Spinal cord (tissue), 10 donors: Measurements from ENCODE around the gene TMTC3. TPM values are rescaled to one million over a fixed set of nuclear protein-coding genes. Genes with fewer than 3 reads are reported as not detected.

Experiments used
- DNase-seq, 6 donors: peaks; one replicate each; pipeline versions ENCODE4 v3.0.0 to v3.0.0-alpha.2; 2013 to 2015; ENCODE audit warnings: low spot score in 6 of 6, low read depth in 4 of 6
- H3K27ac ChIP-seq: one replicate; pipeline ENCODE4 v1.5.1; 2013; ENCODE audit warnings: low read depth, low read length, control low read depth
- H3K27me3 ChIP-seq: one replicate; pipeline ENCODE4 v1.6.1; 2013; ENCODE audit warnings: low read length; ENCODE audit not compliant: control insufficient read depth, insufficient read depth
- H3K36me3 ChIP-seq: one replicate; pipeline ENCODE4 v1.6.1; 2013; ENCODE audit warnings: low read length; ENCODE audit not compliant: control insufficient read depth, insufficient read depth
- H3K4me1 ChIP-seq: one replicate; pipeline ENCODE4 v1.6.1; 2013; ENCODE audit warnings: low read length; ENCODE audit not compliant: control insufficient read depth, insufficient read depth
- H3K4me3 ChIP-seq: one replicate; pipeline ENCODE4 v1.5.1; 2013; ENCODE audit warnings: low read depth, low read length, control low read depth
- H3K9me3 ChIP-seq: one replicate; pipeline ENCODE4 v1.6.1; 2013; ENCODE audit warnings: low read length; ENCODE audit not compliant: control insufficient read depth, insufficient read depth
- WGBS: methylation state at CpG from one replicate; pipeline ENCODE4 v1.1.5; 2013; ENCODE audit warnings: missing lambda C conversion rate; ENCODE audit not compliant: insufficient coverage; 5-methylcytosine and 5-hydroxymethylcytosine counted together
- polyA plus RNA-seq, 2 donors: library from polyadenylated mRNA; unstranded; fragments of 120-200 nt; gene quantifications; one replicate each; pipeline ENCODE4 v1.2.1, GENCODE V29; 2013; ENCODE audit not compliant: insufficient read length in 2 of 2
- total RNA-seq, 2 donors: library from RNA; depleted of rRNA in 1 of 2; stranded (reverse); fragments of 120-200 nt in 1 of 2; fragments of >200 nt in 1 of 2; gene quantifications; one replicate each; pipeline versions ENCODE4 v1.2.3 to v1.2.4, GENCODE V29; 2013 to 2014
- donor health status: healthy.

Gene TMTC3
- total and polyA plus RNA-seq, 4 donors, result 9.4 to 46.5 (median 22.2) TPM

DNA sequence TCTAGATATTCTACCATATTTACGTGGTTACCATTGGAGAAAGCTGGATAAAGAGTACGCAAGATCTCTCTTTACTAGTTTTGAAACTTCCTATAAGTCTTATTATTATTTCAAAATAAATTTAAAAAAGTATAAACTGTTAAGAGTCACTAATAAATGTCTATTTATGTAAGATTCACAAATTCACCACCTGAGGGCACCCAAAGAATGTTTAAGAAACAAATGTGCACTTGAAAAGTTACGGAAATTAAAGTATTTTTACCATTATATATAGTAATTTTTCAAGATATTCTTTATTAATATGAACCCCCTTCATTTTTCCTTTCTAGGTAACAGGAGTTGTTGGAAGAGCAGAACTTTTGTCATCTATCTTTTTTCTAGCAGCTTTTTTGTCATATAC, 11.9 kb downstream of the TMTC3 start:
- H3K4me3 ChIP-seq, result no peak overlapping the region
- H3K9me3 ChIP-seq, result no peaks in the 10 kb centered on the region
- DNase-seq, result peak in 5 of 6 donors; percentile 7 to 70 (median 19)
- no peaks in the 10 kb centered on the region for H3K4me1 ChIP-seq
- H3K27me3 ChIP-seq, result no peaks in the 10 kb centered on the region
- H3K36me3 ChIP-seq, result no peaks in the 10 kb centered on the region
- WGBS, result no CpG with 5 or more reads among the region's 3 CpGs
- H3K27ac ChIP-seq, result no peak overlapping the region

DNA sequence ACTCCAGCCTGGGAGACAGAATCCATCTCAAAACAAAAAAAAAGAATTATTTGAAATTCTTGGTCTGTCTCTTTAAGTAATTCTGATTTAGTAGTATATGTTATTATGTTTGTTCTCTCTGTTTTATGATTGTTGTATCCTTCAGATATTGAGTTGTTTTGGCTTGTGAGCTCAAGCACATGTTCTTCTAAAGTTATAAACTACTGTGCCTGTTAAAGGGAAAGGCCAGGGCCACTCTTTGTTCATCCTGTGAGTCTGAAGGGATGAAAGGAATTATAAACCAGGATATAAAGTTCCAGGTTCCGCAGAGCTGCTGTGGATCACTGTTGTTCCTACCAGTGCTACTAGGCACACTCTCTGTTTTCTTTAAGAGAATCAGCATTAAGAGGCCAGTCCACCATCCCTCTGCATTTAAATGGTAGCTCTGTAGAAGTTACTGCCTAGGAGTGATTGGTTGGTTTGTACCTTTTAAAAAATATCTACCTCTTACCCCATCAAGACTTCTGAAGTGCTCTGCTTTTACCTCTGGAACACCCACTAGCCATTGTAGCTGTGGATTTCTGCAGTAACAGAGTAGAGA, 14.1 kb downstream of the TMTC3 start:
- no peaks in the 10 kb centered on the region for H3K9me3 ChIP-seq
- DNase-seq, result no peak
- H3K4me3 ChIP-seq, result no peak overlapping the region
- H3K36me3 ChIP-seq, result no peaks in the 10 kb centered on the region
- WGBS, result 100% methylated on average over 1 of the region's 1 CpG
- H3K27ac ChIP-seq, result no peak overlapping the region
- H3K4me1 ChIP-seq, result no peaks in the 10 kb centered on the region
- no peaks in the 10 kb centered on the region for H3K27me3 ChIP-seq

DNA sequence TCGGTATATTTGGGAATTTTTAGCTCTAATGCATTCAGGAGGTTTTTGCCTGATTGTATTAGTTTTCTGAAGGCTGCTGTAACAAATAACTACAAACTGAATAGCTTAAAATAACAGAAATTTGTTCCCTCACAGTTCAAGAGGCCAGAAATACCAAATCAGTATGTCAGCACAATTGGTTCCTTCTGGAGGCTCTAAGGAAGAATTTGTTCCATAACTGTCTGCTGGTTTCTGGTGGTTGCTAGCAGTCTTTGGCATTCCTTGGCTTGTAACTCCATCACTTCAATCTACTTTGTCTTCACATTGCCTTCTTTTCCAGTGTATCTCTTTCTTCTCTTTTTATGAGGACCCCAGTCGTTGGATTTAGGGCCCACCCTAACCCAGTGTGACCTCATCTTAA, 21.3 kb downstream of the TMTC3 start:
- no peaks in the 10 kb centered on the region for H3K27me3 ChIP-seq
- H3K27ac ChIP-seq, result no peak overlapping the region
- H3K36me3 ChIP-seq, result peaks cover 10% of the 10 kb centered on the region
- H3K4me1 ChIP-seq, result no peaks in the 10 kb centered on the region
- no peaks in the 10 kb centered on the region for H3K9me3 ChIP-seq
- DNase-seq, result no peak
- WGBS, result no CpG with 5 or more reads among the region's 2 CpGs
- no peak overlapping the region for H3K4me3 ChIP-seq

DNA sequence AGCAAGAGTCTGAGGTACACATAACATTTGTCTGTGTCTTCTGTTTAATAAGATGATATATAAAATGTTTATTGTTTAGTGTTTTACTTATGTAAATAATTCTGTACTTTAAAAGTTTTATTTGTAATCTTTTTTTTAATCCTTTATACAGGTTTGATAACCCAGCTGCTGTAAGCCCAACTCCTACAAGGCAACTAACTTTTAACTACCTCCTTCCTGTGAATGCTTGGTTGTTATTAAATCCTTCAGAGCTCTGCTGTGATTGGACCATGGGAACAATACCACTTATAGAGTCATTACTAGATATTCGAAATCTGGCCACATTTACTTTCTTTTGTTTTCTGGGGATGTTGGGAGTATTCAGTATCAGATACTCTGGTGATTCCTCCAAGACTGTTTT, 24.1 kb downstream of the TMTC3 start:
- no CpG with 5 or more reads among the region's 1 CpG for WGBS

DNA sequence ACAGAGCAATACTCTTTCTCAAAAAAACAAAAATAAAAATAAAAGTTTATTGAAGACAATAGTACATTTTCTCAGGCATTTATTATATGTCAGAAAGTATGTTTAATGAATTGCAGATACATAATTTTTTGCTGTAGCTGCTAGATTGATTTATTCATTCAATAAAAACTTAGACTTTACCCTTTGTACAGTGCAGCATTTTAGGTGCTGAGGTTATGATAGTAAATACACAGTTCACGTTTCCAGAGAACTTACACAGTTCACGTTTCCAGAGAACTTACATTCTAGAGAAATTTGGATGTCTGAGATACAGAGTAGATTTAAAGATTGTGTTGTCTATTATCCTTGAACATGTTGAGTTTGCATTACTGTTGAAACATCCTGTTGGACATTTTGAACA, 25.3 kb downstream of the TMTC3 start:
- WGBS, result 92% methylated on average over 2 of the region's 2 CpGs
- H3K36me3 ChIP-seq, result peaks cover 10% of the 10 kb centered on the region

More for the DNA sequence above, 24.1 kb downstream of the TMTC3 start:
- no peaks in the 10 kb centered on the region for H3K4me1 ChIP-seq
- H3K4me3 ChIP-seq, result no peak overlapping the region
- no peak overlapping the region for H3K27ac ChIP-seq
- no peaks in the 10 kb centered on the region for H3K9me3 ChIP-seq
- peaks cover 10% of the 10 kb centered on the region for H3K36me3 ChIP-seq
- no peak for DNase-seq
- no peaks in the 10 kb centered on the region for H3K27me3 ChIP-seq

DNA sequence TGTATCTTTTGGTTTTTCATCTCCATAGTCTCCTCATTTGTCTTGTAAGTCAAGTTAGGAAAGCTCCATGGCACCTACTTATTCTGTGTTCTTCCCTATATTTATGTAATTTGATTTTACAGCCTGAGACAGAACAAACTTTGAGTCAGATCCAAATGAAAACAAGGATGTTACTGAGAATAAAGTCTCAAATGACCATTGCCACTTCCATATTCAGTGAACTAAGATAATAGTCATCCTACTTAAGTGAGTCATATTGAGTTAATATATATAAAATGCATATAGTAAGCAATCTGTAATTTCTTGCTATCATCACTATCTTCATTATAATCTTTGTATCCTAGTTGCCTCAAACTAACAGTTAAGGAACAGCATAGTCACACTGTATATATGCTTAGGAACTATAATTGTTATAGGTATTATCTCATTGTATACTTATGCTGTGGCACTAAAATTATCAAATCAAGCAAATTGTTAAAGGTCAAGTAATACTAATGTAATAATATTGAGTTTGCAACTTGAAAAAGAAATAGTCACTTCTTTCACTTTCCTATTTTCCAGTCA, 30.8 kb downstream of the TMTC3 start:
- Histone ChIP-seq H3K4me1 (no peaks in the 10 kb centered on the region), H3K9me3 (no peaks in the 10 kb centered on the region), H3K36me3 (peaks cover 4% of the 10 kb centered on the region), H3K27ac (no peak overlapping the region), H3K4me3 (no peak overlapping the region), H3K27me3 (no peaks in the 10 kb centered on the region)
- no peak for DNase-seq

More for the DNA sequence above, 25.3 kb downstream of the TMTC3 start:
- Histone ChIP-seq H3K4me1 (no peaks in the 10 kb centered on the region), H3K4me3 (no peak overlapping the region), H3K27ac (no peak overlapping the region), H3K27me3 (no peaks in the 10 kb centered on the region), H3K9me3 (no peaks in the 10 kb centered on the region)
- DNase-seq, result no peak

DNA sequence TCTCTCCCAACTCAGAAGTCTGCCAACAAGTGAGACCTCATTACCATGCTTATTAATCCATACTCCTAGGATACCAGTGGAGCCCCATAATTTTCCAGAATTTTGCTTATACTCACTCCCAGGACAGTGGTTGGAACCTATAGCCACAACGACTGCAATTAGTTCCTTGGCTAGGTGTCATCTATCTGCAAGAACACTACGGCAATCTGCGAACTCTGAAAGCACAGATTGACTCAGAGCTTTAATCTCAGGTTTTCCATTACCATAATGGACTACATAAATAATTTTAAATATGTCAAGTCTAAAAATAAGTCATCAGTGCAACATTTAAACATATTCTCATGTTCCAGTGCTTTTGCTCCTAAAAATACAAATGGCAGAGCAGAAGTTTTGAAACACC, 33.4 kb downstream of the TMTC3 start:
- H3K4me1 ChIP-seq, result no peaks in the 10 kb centered on the region
- no peaks in the 10 kb centered on the region for H3K27me3 ChIP-seq
- no peaks in the 10 kb centered on the region for H3K9me3 ChIP-seq
- no CpG with 5 or more reads among the region's 3 CpGs for WGBS
- H3K27ac ChIP-seq, result no peak overlapping the region
- no peak for DNase-seq
- H3K36me3 ChIP-seq, result peaks cover 12% of the 10 kb centered on the region
- H3K4me3 ChIP-seq, result no peak overlapping the region

DNA sequence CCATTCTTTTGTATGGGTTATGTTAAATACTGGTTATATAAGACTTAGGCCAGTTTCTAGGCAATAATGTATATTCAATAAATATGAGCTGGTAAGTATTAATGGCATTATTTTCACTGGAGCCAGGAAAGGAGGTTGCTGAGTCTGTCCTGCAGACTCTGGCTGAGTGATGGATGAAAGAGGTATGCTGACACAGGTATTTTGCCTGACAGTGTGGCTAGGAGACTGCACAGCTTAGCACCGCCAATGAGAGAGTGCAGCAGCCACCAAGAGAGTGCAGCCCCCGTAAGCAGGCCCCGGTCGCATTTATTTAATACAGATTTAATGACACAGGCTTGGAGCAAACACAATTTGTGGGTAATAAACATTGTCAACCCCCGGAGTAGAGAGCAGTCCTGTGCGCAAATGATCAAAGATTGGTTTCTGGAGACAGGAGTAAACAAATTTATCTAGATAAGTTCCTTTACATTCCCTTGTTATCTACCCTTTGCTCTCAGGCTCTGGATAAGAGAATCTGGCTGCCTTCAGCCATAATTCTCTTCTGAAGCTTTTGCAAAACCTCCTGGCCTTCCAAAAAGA, 37.4 kb downstream of the TMTC3 start:
- no peak for DNase-seq
- H3K9me3 ChIP-seq, result peaks cover 2% of the 10 kb centered on the region
- H3K4me3 ChIP-seq, result no peak overlapping the region
- 75% methylated on average over 1 of the region's 6 CpGs for WGBS
- no peaks in the 10 kb centered on the region for H3K4me1 ChIP-seq
- no peaks in the 10 kb centered on the region for H3K27me3 ChIP-seq
- peaks cover 14% of the 10 kb centered on the region for H3K36me3 ChIP-seq
- H3K27ac ChIP-seq, result no peak overlapping the region

DNA sequence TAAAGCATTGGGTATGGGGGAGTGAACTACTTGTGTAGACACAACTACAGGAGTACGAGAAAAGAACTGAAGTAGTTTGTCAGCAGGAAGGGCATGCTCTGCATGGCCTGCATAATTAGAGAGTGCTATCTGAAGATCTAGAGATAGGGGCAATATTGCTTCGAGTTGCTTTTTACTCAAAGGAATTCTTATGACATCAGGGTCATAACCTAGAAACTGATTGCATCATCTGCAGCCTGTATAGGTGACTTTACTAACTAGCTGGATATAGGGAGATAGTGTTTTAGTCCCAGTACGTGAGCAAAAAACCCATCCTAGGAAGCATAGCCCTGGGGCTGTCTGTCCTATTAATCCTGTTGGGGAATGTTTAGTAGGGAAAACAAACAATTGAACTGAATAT, 39.8 kb downstream of the TMTC3 start:
- H3K4me3 ChIP-seq, result no peak overlapping the region
- H3K36me3 ChIP-seq, result peaks cover 10% of the 10 kb centered on the region
- H3K27me3 ChIP-seq, result no peaks in the 10 kb centered on the region
- no peaks in the 10 kb centered on the region for H3K4me1 ChIP-seq
- 100% methylated on average over 1 of the region's 3 CpGs for WGBS
- H3K27ac ChIP-seq, result no peak overlapping the region
- H3K9me3 ChIP-seq, result peaks cover 4% of the 10 kb centered on the region
- no peak for DNase-seq

DNA sequence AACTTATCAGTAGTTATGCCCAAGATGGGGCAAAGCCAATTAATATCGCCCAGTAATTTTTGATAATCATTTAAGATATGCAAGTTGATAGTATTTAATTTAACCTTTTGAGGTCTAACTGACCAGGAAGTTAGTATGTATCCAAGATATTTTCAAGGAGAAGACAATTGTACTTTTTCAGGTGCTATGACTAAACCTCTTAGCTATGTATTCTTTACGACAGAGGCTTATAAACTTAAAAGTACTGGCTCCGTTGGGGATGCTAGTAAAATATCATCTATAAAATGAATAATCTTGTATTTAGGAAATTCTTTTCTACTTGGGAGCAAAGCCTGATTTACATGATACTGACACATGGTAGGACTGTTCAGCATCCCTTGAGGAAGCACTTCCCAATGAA, 40.3 kb downstream of the TMTC3 start:
- H3K9me3 ChIP-seq, result peaks cover 4% of the 10 kb centered on the region
- H3K4me1 ChIP-seq, result no peaks in the 10 kb centered on the region
- H3K36me3 ChIP-seq, result peaks cover 10% of the 10 kb centered on the region
- H3K27ac ChIP-seq, result no peak overlapping the region
- no peak for DNase-seq
- no CpG with 5 or more reads among the region's 3 CpGs for WGBS
- no peak overlapping the region for H3K4me3 ChIP-seq
- H3K27me3 ChIP-seq, result no peaks in the 10 kb centered on the region
